Measurements from ENCODE around the gene CXCR2. TPM values are rescaled to one million over a fixed set of nuclear protein-coding genes. Genes with fewer than 3 reads are reported as not detected.

Gene CXCR2
- total RNA-seq, 4 donors from 2014 or later, result 0.24 to 4.8 (median 4.0) TPM

DNA sequence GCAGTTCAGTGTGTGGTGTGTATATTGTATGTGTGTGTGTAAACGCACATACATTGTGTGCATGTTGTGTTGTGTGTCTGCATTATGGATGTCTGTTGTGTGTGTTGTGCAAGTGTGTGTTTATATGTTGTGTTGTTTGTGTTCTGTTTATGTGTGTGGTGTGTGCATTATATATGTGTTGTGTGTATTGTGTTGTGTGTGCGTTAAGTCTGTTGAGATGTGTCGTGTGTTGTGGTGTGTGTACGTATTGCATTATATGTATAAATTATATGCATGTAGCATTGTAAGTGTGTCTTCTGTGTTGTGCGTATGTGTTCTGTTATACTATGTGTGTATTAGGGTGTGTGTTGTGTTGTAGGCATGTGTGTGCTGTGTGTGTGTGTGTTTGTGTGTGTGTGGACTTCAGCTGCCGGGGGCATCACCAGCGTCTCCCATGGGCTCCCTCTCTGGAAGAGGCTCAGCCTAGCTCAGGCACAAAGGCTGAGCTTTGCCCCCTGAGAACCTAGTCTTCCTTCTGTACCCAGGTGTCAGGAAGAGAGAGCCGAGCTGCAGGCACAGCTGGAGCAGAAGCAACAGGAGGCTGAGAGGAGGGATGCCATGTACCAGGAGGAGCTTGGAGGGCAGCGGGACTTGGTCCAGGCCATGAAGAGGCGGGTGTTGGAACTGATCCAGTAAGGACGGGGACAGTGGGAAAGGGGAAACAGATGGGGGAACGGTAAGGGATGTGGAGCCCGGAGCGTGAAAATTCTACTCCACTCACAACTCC lies 43.1 kb upstream of the CXCR2 start:
- DNase-seq (ENCODE audit: low spot score in 2 of 2), result no peak
- TF ChIP-seq EP300 (IDR thresholded peaks at IDR 0.05), result no peak
- TF ChIP-seq POLR2AphosphoS5 (IDR thresholded peaks at IDR 0.05), result no peak
- TF ChIP-seq, protein P1, sequence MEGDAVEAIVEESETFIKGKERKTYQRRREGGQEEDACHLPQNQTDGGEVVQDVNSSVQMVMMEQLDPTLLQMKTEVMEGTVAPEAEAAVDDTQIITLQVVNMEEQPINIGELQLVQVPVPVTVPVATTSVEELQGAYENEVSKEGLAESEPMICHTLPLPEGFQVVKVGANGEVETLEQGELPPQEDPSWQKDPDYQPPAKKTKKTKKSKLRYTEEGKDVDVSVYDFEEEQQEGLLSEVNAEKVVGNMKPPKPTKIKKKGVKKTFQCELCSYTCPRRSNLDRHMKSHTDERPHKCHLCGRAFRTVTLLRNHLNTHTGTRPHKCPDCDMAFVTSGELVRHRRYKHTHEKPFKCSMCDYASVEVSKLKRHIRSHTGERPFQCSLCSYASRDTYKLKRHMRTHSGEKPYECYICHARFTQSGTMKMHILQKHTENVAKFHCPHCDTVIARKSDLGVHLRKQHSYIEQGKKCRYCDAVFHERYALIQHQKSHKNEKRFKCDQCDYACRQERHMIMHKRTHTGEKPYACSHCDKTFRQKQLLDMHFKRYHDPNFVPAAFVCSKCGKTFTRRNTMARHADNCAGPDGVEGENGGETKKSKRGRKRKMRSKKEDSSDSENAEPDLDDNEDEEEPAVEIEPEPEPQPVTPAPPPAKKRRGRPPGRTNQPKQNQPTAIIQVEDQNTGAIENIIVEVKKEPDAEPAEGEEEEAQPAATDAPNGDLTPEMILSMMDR (IDR thresholded peaks at IDR 0.05), result no peak
- no peak for TF ChIP-seq POLR2A (IDR thresholded peaks at IDR 0.05)
- WGBS, result 78% methylated on average over 14 of the region's 14 CpGs
- H3K4me1 ChIP-seq, result no peaks in the 10 kb centered on the region
- H3K9me3 ChIP-seq, result peaks cover 6% of the 10 kb centered on the region
- no peaks in the 10 kb centered on the region for H3K36me3 ChIP-seq
- H3K27me3 ChIP-seq, result no peaks in the 10 kb centered on the region
- H3K4me3 ChIP-seq, result no peak overlapping the region
- H3K27ac ChIP-seq, result no peak overlapping the region

DNA sequence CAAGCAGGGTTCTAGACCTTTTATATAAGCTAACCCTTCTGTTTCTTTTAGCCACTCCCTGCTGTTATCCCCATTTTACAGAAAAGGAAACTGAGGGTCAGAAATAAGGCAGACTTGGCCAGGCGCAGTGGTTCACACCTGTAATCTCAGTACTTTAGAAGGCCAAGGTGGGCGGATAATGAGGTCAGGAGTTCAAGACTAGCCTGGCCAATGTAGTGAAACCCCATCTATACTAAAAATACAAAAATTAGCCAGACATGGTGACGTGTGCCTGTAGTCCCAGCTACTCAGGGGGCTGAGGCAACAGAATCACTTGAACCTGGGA lies 42.5 kb upstream of the CXCR2 start:
- WGBS, result 91% methylated on average over 3 of the region's 3 CpGs
- no peaks in the 10 kb centered on the region for H3K4me1 ChIP-seq
- no peak overlapping the region for H3K27ac ChIP-seq
- no peak for DNase-seq (ENCODE audit: low spot score in 2 of 2)
- H3K9me3 ChIP-seq, result peaks cover 6% of the 10 kb centered on the region
- H3K27me3 ChIP-seq, result no peaks in the 10 kb centered on the region
- TF ChIP-seq POLR2AphosphoS5 (IDR thresholded peaks at IDR 0.05) (no peak), POLR2A (IDR thresholded peaks at IDR 0.05) (no peak), EP300 (IDR thresholded peaks at IDR 0.05) (no peak)
- TF ChIP-seq, protein P1 (IDR thresholded peaks at IDR 0.05), result no peak
- no peak overlapping the region for H3K4me3 ChIP-seq
- H3K36me3 ChIP-seq, result no peaks in the 10 kb centered on the region

DNA sequence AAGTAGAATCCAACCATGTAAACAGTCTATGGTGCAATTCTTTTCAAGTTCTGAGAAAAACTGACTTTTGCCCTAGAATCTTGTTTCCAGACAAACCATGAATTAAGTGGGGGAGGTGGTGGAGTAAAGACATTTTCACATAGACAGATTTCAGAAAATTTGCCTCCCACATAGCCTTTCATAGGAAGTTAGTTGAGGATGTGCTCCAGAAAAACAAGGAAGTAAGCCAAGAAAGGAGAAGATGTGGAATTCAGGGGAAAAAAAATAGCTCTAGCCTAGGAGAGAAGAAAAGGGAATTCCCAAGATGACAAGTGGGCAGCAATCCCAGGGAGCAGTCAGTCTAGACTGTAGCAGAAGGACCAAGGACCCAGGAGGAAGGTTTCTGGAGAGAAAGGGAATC lies 39.4 kb upstream of the CXCR2 start:
- H3K4me1 ChIP-seq, result no peaks in the 10 kb centered on the region
- H3K27ac ChIP-seq, result no peak overlapping the region
- TF ChIP-seq POLR2AphosphoS5 (IDR thresholded peaks at IDR 0.05) (no peak), EP300 (IDR thresholded peaks at IDR 0.05) (no peak), POLR2A (IDR thresholded peaks at IDR 0.05) (no peak)
- TF ChIP-seq, protein P1 (IDR thresholded peaks at IDR 0.05), result no peak
- peaks cover 6% of the 10 kb centered on the region for H3K9me3 ChIP-seq
- peaks cover 4% of the 10 kb centered on the region for H3K27me3 ChIP-seq
- no peak overlapping the region for H3K4me3 ChIP-seq
- no peaks in the 10 kb centered on the region for H3K36me3 ChIP-seq
- no peak for DNase-seq (ENCODE audit: low spot score in 2 of 2)

DNA sequence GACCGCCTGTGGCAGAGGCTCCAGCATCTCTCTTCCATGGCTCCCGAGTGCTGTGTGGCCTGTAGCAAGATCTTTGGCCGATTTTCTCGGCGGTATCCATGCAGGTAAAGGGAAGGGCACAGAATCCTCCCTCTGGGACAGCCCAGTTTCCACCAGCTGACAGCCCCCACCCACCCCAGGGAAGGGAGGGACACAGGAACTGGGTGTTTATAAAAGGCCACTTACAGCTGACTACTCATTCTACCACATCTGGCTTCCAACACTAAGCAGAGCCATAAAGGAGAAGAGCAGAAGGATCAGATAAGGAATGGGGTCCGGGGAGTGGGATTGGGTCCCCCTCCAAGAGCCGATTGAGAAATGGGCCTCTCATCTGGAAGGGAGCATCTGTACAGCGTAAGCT lies 36.6 kb upstream of the CXCR2 start:
- TF ChIP-seq EP300 (IDR thresholded peaks at IDR 0.05), result no peak
- TF ChIP-seq POLR2A (IDR thresholded peaks at IDR 0.05), result no peak
- no peak for TF ChIP-seq POLR2AphosphoS5 (IDR thresholded peaks at IDR 0.05)
- TF ChIP-seq, protein P1 (IDR thresholded peaks at IDR 0.05), result no peak
- DNase-seq (ENCODE audit: low spot score in 2 of 2), result no peak
- peaks cover 7% of the 10 kb centered on the region for H3K27me3 ChIP-seq
- H3K36me3 ChIP-seq, result no peaks in the 10 kb centered on the region
- no peaks in the 10 kb centered on the region for H3K4me1 ChIP-seq
- H3K4me3 ChIP-seq, result no peak overlapping the region
- WGBS, result 75% methylated on average over 8 of the region's 8 CpGs
- no peak overlapping the region for H3K27ac ChIP-seq
- peaks cover 6% of the 10 kb centered on the region for H3K9me3 ChIP-seq

DNA sequence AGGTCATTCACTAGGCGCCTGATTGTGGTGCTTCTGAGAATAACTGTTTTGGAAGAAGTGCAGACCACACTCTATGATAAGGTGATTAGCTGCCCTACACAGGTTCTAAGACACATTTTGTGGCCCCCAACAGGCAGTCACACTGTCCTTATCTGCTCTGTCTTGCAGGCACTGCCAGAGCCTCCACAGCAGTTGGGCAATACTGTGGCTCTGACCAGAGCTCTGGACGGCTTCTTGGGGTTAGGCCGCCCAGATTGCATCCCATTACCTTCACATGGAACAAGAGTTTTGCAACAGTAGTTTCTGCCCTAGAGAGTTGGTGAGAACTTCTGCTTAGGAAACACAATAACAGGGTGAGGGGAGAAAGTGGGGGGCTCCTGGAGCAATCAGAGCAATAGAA lies 34.1 kb upstream of the CXCR2 start:
- WGBS, result 88% methylated on average over 3 of the region's 3 CpGs
- TF ChIP-seq POLR2A (IDR thresholded peaks at IDR 0.05) (no peak), POLR2AphosphoS5 (IDR thresholded peaks at IDR 0.05) (no peak), EP300 (IDR thresholded peaks at IDR 0.05) (no peak)
- TF ChIP-seq, protein P1 (IDR thresholded peaks at IDR 0.05), result no peak

More for the DNA sequence above, 34.1 kb upstream of the CXCR2 start:
- no peak for DNase-seq (ENCODE audit: low spot score in 2 of 2)
- H3K27ac ChIP-seq, result no peak overlapping the region
- H3K9me3 ChIP-seq, result no peaks in the 10 kb centered on the region
- H3K27me3 ChIP-seq, result peaks cover 7% of the 10 kb centered on the region
- no peaks in the 10 kb centered on the region for H3K36me3 ChIP-seq
- no peaks in the 10 kb centered on the region for H3K4me1 ChIP-seq
- H3K4me3 ChIP-seq, result no peak overlapping the region

All from suprapubic skin (tissue), 4 donors.